ENCODE results near the gene PARD3B.

Gene PARD3B

DNA sequence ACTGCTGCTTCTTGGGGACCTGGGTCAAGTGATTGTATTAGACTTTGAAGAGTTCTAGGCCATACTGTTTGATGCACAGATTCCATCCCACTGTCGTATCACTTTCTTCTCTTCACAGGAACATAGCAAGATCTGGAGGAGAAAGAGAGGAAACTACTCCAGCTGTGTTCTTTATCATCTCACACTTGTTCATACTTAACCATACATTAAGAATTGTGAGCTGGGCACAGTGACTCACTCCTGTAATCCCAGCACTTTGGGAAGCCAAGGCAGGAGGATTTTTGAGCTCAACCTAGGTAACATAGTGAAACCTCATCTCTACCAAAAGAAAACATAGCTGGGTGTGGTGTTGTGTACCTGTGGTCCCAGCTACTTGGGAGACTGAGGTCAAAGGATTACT, 111.7 kb downstream of the PARD3B start:
- DNase-seq (ENCODE audit: low read depth) = no peak

DNA sequence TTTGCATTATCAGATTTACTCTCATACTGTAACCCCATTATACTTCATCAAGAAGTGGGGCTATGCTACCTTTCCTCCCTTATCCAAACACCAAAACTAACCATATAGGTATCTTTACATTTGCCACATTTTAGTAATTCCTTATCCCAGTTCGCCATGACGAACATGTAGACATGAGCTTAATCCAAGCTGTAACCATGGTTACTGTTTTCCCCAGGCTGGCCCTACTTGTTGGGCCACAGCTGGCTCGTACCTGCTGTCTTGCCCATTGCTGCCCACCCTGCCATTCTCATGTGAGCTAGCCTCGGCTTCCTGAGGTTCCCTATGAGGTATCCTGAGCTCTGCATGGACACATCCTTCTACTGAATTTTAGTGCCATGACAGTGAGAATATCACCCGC, 117.7 kb downstream of the PARD3B start:
- no peak for DNase-seq (ENCODE audit: low read depth)

DNA sequence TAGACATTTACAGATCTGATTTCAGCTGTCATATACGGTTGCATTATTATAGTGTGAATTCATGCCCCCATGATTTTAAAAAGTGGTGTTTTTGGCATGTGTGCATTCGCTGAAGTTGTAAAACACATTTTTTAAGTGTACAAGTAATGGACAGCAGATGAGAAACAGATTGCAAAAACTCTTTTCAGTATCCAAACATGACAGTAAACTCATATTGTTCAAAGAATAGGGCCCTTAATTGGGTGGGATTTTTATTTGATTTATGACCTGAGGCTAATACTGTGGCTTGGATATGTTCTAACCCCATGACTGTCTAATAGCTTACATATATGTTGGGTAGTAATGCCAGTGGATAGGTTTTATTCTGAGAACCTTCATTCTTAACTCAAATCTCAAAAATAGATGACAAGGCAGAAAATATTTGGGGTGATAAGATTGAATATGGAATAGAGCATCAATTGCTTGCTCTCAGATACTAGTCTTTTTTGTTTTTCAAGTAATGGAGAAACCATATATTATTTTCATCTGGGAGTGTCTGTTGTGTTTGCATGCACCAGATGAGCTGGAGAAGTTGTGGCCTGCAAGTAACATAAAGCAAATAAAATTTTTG, 118.6 kb downstream of the PARD3B start:
- no peak for DNase-seq (ENCODE audit: low read depth)

DNA sequence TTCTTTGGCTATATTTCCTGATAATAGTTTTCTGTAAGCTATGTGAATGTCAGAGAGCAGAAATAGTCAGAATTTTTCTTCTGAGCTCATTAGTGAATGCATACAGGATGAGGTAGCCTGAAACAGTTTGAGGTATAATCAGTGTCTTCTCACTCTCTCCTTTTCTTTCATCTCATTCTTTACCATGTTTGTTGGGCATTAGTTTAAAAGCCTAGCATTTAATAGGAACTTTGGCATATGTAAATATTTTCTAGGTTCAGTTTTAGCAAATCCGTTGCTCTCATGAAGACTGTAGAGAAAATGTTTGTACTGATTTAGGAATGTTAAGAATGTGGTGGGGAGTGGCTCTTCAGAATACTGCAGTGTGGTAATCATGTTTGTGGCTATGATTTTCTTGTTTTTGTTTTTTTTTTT, 119.4 kb downstream of the PARD3B start:
- DNase-seq (ENCODE audit: low read depth) = no peak

DNA sequence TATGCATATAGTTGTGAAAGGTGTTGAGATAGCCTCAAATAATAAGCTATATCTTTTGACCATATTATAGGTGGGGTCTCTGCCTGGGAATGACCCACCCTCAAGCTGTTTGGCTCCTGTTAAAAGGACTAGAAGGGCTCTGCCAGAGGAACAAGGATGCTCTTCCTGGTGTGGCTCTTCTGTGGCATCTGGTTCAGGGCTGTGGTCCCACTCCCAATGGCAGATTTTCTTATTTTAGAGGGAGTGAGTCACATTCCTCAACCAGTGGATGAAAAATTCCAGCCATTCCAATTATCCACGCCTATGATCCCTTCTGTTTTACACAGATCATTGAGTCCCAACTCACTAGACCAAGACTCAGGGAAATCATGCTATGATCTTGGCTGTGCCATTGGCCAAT, 119.9 kb downstream of the PARD3B start:
- DNase-seq (ENCODE audit: low read depth) = no peak

DNA sequence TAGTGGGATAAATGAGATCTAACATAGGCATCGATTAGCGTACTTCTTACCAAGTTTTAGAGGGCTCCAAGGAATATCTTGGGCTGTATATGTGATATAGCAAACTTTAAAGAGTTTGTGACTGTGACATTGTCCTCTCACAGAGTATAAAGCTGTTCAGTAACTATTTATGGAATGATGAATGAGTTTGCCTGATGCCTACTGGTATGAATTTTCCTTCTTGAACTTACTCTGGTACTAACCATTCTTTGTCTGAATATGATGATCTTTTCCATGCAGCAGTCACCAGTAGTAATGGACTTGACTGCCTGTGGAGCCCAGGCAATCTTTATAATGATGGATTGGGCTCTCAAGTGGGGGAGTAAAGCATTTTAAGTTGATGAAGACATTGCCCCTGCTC, 120.5 kb downstream of the PARD3B start:
- no peak for DNase-seq (ENCODE audit: low read depth)

DNA sequence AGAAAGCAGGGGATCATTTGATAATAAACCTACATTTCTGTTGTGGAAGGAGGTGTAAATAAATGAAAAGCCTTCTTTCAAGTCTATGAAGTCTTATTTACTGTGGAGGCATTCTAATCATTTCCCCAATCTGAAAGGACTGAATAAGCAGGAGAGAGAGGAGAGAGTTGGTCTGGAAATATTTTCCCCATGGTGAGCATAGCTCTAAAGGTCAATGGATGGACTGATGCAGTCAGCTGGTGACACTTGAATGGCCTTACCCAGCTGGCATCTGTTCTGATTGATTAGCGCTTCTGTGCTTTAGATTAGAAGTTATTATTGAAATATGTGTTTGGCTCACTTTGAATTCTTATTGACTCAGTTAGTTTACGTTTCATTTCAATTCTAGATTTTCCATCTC, 122.7 kb downstream of the PARD3B start:
- no peak for DNase-seq (ENCODE audit: low read depth)

DNA sequence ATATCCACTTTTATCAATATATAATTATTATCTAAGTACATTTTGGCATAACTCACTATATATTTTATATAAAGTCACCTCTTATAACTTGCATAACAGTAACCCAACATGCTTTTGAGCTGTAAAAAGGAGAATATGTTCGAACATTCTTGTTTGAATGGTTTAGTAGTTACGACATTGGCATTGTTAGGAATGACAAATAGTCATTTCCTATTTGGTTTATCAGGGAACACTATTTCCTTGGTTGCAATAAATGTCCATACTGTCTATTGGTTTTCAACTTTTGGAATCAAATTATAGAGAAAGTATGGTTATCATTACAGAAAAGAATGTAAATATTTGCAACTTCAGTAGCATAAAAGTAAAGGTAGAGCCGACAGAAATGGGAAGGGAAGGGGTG, 124.1 kb downstream of the PARD3B start:
- DNase-seq (ENCODE audit: low read depth) = no peak

DNA sequence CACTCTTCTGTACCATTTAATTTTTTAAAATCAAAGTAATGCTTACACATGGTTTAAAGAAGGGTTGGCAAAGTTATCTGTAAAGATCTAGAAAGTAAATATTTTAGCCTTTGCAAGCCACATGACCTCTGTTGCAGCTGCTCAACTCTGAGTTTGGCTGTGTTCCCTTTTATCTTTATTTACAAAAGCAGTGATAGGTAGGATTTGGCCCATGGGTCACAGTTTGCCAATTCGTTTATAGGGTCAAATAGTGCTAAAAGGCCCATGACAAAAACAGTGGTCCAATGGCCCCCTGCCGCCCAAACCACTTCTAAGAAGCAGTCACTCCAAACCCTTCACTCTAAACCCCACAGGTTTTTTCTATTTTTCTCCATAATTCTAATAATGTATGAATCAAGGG, 124.8 kb downstream of the PARD3B start:
- no peak for DNase-seq (ENCODE audit: low read depth)

DNA sequence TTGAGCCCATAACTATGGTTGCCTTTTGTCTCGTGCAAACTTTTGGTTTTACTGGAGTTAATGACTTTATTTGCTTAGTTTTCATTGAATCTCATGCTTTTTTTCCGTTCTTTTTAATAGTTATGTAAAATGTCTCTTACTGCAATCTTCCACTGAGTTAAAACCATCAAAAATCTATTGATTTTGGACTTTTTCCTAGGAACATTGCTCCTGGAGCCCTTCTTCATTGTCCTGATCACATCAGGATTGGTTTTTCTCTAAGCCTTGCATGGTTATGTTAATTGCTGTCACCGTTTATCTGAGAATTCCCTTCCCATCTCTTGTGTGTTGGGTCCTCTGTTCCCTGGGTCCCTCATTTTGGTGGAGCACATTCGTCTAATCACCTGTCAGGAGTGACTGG, 125.5 kb downstream of the PARD3B start:
- no peak for DNase-seq (ENCODE audit: low read depth)

DNA sequence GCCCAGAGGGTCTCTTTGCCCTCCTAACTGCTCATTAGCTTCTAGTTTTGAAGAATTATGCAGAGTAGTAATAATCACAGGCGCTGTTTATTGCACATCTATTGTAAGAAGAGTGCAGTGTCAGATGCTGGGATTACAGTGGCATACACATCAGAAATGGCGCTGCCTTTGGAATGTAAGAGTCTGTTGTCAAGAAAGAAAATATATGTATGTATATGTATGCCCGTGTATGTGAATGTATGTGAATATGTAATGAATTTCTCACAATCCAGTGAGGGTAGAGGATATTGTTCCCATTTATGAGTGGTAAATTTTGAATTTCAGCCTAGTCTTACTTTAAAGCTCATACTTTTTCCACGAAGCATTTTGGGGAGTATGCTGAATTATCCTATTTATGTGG, 127.5 kb downstream of the PARD3B start:
- no peak for DNase-seq (ENCODE audit: low read depth)

DNA sequence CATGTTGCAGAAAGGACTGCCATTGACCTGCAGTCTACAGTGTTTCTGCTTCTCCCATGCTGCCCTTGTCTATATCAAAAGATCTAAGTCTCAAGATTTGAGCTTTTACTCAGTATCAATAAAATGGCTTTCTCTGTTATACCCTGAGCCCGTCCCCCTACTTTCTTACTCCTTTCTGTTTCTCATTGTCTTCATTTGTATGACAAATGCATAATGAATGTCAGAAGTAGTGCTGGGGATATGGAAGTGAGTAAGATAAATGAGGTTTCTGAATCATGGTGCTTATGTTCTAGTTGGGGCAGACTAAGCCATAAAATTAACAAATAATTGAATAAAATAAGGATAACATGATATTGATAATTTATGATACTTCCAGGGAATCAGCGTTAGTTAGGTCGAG, 128.6 kb downstream of the PARD3B start:
- no peak for DNase-seq (ENCODE audit: low read depth)

DNA sequence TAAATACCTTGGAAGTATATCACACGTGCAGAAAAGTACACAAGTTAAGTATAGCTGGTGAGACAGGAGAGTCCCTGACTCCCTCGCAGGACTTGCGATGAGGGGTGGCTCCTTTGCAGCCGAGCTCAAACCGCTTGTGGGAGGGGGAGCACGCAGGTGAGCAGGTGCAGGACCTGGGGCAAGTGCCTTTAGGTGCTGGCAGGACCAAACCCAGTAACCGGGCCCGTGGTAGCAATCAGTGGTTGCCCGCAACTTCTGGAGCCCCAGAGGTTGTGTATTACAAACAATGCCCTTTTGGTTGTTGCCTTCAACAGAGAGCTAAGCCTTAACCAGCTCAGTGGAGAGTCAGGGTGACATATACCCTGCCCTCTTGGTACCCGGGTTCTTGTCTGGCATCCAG, 132.8 kb downstream of the PARD3B start:
- DNase-seq (ENCODE audit: low read depth) = no peak

DNA sequence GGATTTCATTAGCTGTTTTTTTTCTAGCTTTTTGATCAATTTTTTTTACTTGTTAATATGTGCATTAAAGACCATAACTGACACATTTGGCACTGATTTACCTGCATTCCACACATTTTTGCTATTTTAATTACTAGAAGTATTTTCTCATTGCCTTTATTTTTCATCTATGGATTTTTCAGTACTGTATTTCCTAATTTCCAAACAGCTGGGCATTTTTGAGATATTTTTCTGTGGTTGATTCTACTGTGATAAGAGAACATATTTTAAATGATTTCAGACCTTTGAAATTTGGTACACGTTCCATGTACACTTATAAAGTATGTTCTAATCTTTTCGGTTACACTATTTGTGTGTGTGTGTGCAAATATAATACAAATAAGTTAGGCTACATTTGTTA, 135.3 kb downstream of the PARD3B start:
- DNase-seq (ENCODE audit: low read depth) = no peak

DNA sequence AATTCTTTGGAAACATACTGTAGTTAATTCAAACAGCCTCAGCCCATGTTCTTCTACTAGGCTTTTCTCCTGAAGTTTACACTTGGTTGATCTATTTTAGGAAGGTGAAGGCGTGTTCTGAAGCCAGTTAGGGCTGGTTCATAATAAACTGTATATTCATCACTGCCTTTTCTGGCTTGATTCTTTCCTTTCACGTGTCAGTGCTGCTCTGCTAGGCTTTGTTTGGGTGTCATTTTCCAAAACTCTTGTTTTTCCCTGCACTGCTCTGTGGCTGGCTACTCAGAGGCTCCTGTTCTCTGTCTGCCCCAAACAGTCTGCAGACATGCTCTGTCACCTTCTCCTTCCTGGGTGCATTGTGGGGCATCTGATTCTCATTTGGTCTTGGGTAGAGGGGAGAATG, 136.1 kb downstream of the PARD3B start:
- no peak for DNase-seq (ENCODE audit: low read depth)

DNA sequence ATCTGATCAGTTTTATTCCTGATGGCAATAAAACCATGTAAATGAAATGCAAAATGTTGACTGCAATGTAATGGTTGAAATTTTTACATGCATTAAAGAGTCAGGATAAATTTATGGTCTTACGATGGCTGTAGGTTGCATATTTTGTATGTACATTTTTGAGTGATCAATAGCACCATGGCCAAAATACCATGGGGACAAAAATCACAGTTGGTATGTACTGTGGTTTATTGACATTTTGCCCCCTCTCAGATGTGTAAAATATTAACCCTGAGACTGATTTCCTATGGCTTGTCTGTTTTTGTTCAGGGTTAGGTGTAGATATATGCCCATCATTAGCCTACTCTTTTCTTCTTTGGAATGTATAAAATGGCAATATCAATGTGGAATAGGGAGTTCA, 138.1 kb downstream of the PARD3B start:
- DNase-seq (ENCODE audit: low read depth) = no peak

DNA sequence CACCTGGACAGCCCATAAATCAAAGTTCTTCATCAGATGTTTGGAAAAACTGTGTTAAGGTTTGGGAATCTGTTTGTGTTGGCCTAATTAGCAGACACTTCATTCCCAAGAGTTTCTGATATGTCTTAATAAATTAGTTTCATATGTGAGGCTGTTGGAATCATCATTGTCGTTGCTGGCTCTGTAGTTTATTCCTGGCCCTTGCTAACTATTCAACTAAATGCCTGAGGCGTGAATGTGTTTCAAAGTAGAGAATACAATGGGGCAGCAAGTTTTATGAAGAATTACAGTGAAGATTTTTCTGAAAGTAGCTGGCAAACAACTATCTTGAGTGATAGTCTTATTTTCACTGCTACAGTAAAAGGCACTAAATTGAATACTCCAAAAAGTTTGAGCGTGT, 141.1 kb downstream of the PARD3B start:
- no peak for DNase-seq (ENCODE audit: low read depth)

DNA sequence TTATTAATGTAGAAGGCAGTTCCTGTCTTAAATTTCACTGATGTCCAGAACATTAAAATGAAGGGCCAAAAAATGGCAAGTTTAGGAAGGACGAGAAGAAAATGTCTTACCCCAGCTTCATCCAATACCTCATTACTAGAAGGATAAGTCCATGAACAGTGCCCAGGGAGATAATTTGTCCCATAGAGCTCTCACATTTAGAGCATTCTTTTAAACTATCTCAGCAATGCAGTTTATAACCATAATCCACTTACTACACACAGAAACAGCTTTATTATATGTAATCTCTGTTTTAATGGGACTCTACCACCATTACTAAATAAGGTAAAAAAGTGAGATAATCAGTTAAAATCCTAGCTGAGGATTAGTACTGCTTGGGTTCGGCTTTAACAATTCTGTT, 142.5 kb downstream of the PARD3B start:
- DNase-seq (ENCODE audit: low read depth) = no peak

DNA sequence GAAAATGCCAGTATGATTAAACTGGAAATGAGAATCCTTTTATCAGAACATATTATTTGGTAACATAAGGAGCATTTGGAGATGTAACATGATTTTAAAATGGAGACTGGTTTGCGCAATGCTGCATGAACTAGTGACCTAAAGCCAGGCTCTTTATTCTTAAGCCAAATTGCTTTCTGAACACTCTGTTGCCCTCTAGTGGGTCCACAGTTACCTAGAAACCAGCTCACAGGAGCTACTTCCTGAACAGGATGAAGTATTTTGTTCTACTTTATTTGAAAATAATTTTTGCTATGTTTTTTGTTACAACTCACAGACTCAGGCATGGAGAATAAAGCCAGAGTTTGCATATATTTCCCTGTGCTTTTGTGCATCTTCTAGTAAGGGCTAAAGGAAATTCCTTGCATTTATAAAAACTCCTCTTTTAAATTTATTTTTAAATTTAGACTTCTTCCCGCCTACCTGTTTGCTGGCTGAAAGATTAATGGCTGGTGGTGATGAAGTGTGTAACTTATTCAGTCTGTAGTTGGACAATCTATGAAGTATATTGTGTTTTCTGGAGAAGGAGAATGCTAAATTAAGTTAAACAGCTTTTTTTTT, 146.7 kb downstream of the PARD3B start:
- DNase-seq (ENCODE audit: low read depth) = no peak

DNA sequence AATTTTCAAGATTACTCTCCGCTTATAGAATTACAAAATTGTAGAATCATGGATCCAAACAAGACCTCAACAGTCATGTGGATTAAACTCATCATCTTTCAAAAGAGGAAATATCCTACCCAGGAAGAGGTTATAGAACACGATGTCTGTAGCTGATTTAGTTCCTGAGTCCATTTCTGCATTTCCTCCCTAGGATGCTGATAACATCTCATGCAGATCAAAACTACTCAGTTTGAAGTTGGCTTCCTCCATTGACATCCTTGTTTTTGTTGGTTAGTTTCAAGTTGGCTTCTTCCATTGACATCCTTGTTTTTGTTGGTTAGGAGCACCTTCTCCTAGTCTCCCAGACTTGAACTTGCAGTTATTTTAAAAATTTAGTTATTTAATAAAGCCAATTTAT, 147.5 kb downstream of the PARD3B start:
- no peak for DNase-seq (ENCODE audit: low read depth)

DNA sequence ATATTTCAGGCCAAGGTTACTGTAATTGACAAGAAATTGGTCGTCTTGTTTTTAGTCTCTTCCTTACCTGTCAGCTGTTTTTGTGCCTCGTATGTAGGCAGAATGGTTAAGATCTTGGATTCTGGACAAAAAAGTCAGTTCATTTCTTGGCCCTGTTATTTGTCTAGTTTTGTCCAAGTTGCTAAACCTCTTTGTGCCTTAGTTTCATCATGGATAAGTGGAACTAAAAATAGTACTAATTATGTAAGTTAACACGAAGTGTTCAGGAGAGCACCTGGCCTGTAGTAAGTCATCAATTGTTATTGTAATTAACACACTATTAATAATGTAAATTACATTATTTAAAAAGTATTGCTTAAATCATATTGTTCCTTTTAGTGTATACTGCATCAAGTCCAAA, 148.0 kb downstream of the PARD3B start:
- no peak for DNase-seq (ENCODE audit: low read depth)

DNA sequence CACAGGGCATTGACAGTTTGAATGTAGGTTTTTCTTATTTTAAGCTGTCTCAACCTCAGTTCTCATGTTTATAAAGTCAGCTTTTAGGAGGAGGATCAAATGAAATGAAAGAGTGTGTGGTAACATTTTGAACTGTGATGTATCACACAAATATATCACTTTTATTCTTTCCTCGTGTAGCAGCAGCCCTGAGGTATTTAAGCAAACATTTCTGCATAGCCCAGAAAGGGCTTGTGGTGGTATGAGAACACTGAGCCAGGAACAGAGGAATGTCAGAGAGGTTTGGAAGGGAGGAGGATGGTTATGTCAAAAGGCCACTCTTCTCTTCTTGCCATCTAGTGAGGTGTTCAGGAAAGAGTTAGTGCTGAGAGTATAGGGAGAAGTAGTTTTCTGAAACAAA, 150.2 kb downstream of the PARD3B start:
- DNase-seq (ENCODE audit: low read depth) = no peak

DNA sequence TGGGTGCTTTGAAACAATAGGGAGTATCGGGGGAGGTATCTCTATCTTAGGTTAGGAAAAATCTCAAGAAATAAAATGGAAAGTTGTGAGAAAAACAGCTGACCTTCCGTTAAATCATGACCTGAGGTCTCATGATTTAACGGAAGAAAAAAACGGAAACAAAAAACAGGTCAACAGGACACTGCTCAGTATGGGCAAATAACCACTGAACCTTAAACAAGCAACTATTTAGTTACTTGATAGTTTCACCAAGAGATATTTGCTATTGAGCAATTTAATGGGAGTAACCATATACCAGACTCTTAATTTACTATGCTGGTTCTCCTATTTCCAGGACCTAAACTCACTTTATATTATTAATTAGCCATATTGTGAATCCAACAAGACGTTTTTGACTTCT, 150.8 kb downstream of the PARD3B start:
- no peak for DNase-seq (ENCODE audit: low read depth)

DNA sequence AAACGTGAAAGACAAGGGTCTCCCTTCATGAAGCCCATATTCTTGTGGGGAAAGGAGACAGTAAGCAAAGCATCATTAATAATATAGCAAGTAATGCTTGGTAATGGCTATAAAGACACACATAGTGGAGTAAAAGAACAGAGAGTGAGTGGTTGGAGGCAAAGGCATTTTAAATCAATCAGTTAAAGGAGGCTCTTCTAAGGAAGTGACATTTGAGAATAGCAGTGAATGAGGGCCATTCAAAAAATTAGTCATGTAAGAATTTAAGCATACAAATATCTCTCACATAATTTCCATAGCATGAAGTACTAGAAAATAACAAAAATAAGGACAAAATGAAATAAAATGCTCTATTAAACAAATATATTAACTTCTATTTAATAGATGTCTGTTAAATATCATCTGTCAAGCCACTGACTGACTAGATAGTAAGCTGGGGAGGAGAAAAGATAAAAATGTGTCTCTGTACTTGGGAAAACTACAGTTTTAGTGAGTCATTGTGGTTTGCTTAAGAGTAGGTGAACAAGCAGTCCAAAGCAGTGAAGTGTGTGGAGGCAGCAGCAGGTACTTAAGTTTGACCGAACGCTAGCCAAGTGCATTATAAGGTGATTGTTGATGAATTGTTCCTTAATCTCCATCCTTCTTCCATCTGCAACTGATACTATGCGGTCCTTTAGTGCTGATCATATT, 160.1 kb downstream of the PARD3B start:
- no peak for DNase-seq (ENCODE audit: low read depth)
